Measurements from ENCODE around the gene DUSP22. TPM values are rescaled to one million over a fixed set of nuclear protein-coding genes. Genes with fewer than 3 reads are reported as not detected.

Gene DUSP22
- total and polyA plus RNA-seq, 2 experiments from 2014 or later = 12.8 to 36.8 TPM

DNA sequence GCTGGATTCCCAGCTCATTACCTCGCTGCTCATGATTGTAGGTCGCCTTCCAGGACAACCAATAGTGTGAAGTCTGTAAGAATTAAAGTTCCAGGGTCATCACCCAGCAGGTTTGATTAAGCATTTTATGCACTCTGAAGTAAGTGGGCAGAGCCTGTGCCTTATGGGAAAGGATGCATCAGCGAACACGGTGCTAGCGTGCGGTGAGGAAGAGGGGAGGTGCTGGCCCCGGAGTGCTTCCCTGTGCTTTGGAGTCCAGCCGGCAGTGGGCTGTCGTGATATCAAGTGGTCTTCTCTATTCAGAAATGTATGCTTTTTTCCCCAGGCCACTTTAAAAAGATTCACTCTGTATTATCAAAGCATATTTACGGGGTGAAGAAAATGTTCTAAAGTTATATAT is 16.0 kb downstream of the DUSP22 start:
- no peak overlapping the region for H3K27ac ChIP-seq (ENCODE audit: low read depth)
- H3K4me3 Mint-ChIP-seq = no peak overlapping the region
- H3K36me3 Mint-ChIP-seq (ENCODE audit: low read depth) = peaks cover 26% of the 10 kb centered on the region
- no peak overlapping the region for H3K4me3 ChIP-seq
- H3K4me2 ChIP-seq = no peak overlapping the region
- H3K4me1 Mint-ChIP-seq = peaks cover 5% of the 10 kb centered on the region; the same call in 2 of the 3 replicates
- ATAC-seq = no peak
- H4K20me1 ChIP-seq (replicated peaks; ENCODE audit: insufficient read depth) = no peaks in the 10 kb centered on the region; the same call in 1 of the 2 replicates
- H3K9me3 Mint-ChIP-seq = no peaks in the 10 kb centered on the region; the same call in 1 of the 3 replicates
- H2AFZ ChIP-seq = no peak overlapping the region
- DNase-seq (ENCODE audit: low spot score) = no peak
- no peak overlapping the region for H3K27ac Mint-ChIP-seq
- H3K79me2 ChIP-seq (replicated peaks; ENCODE audit: insufficient read depth) = 0 out of 2 replicates have a peak, but pooled peaks cover 3% of the 10 kb centered on the region
- no peaks in the 10 kb centered on the region for H3K4me1 ChIP-seq (ENCODE audit: insufficient read depth)
- no peaks in the 10 kb centered on the region for H3K27me3 ChIP-seq (ENCODE audit: insufficient read depth)
- H3K27me3 Mint-ChIP-seq (ENCODE audit: insufficient read depth, low read depth, poor library complexity) = peaks cover 2% of the 10 kb centered on the region
- H3K36me3 ChIP-seq (ENCODE audit: insufficient read depth) = 0 out of 2 replicates have a peak, but pooled peaks cover 9% of the 10 kb centered on the region
- no peaks in the 10 kb centered on the region; the same call in 1 of the 2 replicates for H3K9me2 ChIP-seq (ENCODE audit: insufficient read depth)
- H3F3A ChIP-seq (replicated peaks; ENCODE audit: low read depth) = no peaks in the 10 kb centered on the region
- no peak for TF ChIP-seq ZNF114 (CRISPR knock-in tag; IDR thresholded peaks at IDR 0.05)

DNA sequence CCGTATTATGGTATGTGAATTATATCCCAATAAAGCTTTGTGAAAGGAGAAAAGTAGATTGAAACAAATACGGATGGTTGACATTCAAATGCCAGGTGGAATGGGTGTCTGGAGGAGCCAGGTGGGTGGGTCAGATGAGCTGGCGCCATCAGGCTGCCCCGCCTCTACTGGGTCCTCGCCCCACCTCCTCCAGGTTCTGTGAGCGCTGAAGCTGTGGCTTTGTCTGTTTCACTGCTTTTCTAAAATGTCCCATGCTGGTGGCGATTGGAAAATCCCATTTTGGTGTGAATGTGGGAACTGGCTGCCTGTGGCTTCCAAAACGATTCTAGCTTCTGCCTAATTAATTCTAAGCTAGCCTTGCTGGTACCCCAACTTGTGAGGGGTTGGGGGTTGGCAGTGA is 16.5 kb downstream of the DUSP22 start:
- Histone ChIP-seq H3K27ac (ENCODE audit: low read depth) (no peak overlapping the region), H4K20me1 (replicated peaks; ENCODE audit: insufficient read depth) (no peaks in the 10 kb centered on the region; the same call in 1 of the 2 replicates), H3K4me2 (no peak overlapping the region), H3K4me1 (ENCODE audit: insufficient read depth) (0 out of 2 replicates have a peak, but pooled peaks cover 2% of the 10 kb centered on the region), H3K4me3 (no peak overlapping the region), H3K27me3 (ENCODE audit: insufficient read depth) (no peaks in the 10 kb centered on the region), H3K9me2 (ENCODE audit: insufficient read depth) (no peaks in the 10 kb centered on the region), H3K36me3 (ENCODE audit: insufficient read depth) (0 out of 2 replicates have a peak, but pooled peaks cover 9% of the 10 kb centered on the region), H3K79me2 (replicated peaks; ENCODE audit: insufficient read depth) (0 out of 2 replicates have a peak, but pooled peaks cover 3% of the 10 kb centered on the region), H3F3A (replicated peaks; ENCODE audit: low read depth) (no peaks in the 10 kb centered on the region), H2AFZ (no peak overlapping the region)
- Mint-ChIP-seq H3K36me3 (ENCODE audit: low read depth) (peaks cover 26% of the 10 kb centered on the region), H3K27ac (no peak overlapping the region), H3K4me3 (no peak overlapping the region), H3K9me3 (no peaks in the 10 kb centered on the region; the same call in 1 of the 3 replicates), H3K27me3 (ENCODE audit: insufficient read depth, low read depth, poor library complexity) (peaks cover 2% of the 10 kb centered on the region), H3K4me1 (peaks cover 5% of the 10 kb centered on the region; the same call in 2 of the 3 replicates)
- DNase-seq (ENCODE audit: low spot score) = no peak
- TF ChIP-seq, protein P1, sequence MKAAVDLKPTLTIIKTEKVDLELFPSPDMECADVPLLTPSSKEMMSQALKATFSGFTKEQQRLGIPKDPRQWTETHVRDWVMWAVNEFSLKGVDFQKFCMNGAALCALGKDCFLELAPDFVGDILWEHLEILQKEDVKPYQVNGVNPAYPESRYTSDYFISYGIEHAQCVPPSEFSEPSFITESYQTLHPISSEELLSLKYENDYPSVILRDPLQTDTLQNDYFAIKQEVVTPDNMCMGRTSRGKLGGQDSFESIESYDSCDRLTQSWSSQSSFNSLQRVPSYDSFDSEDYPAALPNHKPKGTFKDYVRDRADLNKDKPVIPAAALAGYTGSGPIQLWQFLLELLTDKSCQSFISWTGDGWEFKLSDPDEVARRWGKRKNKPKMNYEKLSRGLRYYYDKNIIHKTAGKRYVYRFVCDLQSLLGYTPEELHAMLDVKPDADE (IDR thresholded peaks at IDR 0.05) = no peak
- no peak for TF ChIP-seq NANOG (IDR thresholded peaks at IDR 0.05; ENCODE audit: borderline replicate concordance)
- no peak for TF ChIP-seq EZH2 (IDR thresholded peaks at IDR 0.05; ENCODE audit: low read depth, unreplicated experiment)
- TF ChIP-seq POLR2AphosphoS5 (IDR thresholded peaks at IDR 0.05; ENCODE audit: low read depth) = no peak
- no peak for TF ChIP-seq CREB1 (CRISPR knock-in tag; IDR thresholded peaks at IDR 0.05; ENCODE audit: low read depth)
- TF ChIP-seq, protein P2, sequence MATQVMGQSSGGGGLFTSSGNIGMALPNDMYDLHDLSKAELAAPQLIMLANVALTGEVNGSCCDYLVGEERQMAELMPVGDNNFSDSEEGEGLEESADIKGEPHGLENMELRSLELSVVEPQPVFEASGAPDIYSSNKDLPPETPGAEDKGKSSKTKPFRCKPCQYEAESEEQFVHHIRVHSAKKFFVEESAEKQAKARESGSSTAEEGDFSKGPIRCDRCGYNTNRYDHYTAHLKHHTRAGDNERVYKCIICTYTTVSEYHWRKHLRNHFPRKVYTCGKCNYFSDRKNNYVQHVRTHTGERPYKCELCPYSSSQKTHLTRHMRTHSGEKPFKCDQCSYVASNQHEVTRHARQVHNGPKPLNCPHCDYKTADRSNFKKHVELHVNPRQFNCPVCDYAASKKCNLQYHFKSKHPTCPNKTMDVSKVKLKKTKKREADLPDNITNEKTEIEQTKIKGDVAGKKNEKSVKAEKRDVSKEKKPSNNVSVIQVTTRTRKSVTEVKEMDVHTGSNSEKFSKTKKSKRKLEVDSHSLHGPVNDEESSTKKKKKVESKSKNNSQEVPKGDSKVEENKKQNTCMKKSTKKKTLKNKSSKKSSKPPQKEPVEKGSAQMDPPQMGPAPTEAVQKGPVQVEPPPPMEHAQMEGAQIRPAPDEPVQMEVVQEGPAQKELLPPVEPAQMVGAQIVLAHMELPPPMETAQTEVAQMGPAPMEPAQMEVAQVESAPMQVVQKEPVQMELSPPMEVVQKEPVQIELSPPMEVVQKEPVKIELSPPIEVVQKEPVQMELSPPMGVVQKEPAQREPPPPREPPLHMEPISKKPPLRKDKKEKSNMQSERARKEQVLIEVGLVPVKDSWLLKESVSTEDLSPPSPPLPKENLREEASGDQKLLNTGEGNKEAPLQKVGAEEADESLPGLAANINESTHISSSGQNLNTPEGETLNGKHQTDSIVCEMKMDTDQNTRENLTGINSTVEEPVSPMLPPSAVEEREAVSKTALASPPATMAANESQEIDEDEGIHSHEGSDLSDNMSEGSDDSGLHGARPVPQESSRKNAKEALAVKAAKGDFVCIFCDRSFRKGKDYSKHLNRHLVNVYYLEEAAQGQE (IDR thresholded peaks at IDR 0.05; ENCODE audit: unreplicated experiment) = no peak
- peak; percentile 61 for ATAC-seq
